CD4-positive, CD25-positive, alpha-beta regulatory T cell (primary cell): ENCODE results near the gene KCMF1. TPM values are rescaled to one million over a fixed set of nuclear protein-coding genes. Genes with fewer than 3 reads are reported as not detected.
A peak's percentile ranks its signal among the peaks of the same experiment; 100 is the strongest.

Experiments
- ATAC-seq, 2 donors: fragments of 150-1000 bp; cut with Tn5 transposase; one replicate each; pipeline ENCODE4 v1.10.0; 2021; ENCODE audit warnings: low read depth in 2 of 2, moderate number of reproducible peaks in 2 of 2, moderate library complexity in 1 of 2
- DNase-seq, 3 donors: peaks; one replicate each; pipeline versions ENCODE4 v3.0.0 to v3.0.0-alpha.2; 2012 to 2022; ENCODE audit warnings: mixed read lengths in 1 of 3
- H3K27ac ChIP-seq: one replicate; pipeline ENCODE4 v1.7.0; 2013; ENCODE audit warnings: mild to moderate bottlenecking, low read length; ENCODE audit not compliant: insufficient read depth, poor library complexity, severe bottlenecking
- H3K27me3 ChIP-seq: one replicate; pipeline ENCODE4 v1.7.0; 2013; ENCODE audit warnings: low read length; ENCODE audit not compliant: control insufficient read depth, insufficient read depth
- H3K36me3 ChIP-seq: one replicate; pipeline ENCODE4 v1.7.0; 2013; ENCODE audit warnings: mild to moderate bottlenecking, low read length, moderate library complexity; ENCODE audit not compliant: control insufficient read depth, insufficient read depth
- H3K4me1 ChIP-seq: 2 replicates; pipeline ENCODE4 v1.7.0; 2013; ENCODE audit warnings: mild to moderate bottlenecking, low read length; ENCODE audit not compliant: insufficient read depth, control insufficient read depth, poor library complexity, severe bottlenecking
- H3K4me3 ChIP-seq: one replicate; pipeline ENCODE4 v1.7.0; 2013; ENCODE audit warnings: low read depth, mild to moderate bottlenecking, low read length, moderate library complexity
- H3K9me3 ChIP-seq, 2 experiments: 1 replicate in 1 of 2; 2 replicates in 1 of 2; pipeline ENCODE4 v1.7.0; 2013; ENCODE audit warnings: low read length in 2 of 2, mild to moderate bottlenecking in 1 of 2, moderate library complexity in 1 of 2; ENCODE audit not compliant: control insufficient read depth in 2 of 2
- H3K27ac Mint-ChIP-seq, 3 donors: one replicate each; pipeline ENCODE4 v1.8.0; 2020 to 2022; ENCODE audit warnings: mild to moderate bottlenecking in 3 of 3, mixed read lengths in 3 of 3, moderate library complexity in 2 of 3
- H3K27me3 Mint-ChIP-seq: one replicate; pipeline ENCODE4 v1.8.0; 2022; ENCODE audit warnings: mild to moderate bottlenecking, mixed read lengths
- H3K36me3 Mint-ChIP-seq: one replicate; pipeline ENCODE4 v1.8.0; 2020; ENCODE audit warnings: mixed read lengths
- H3K4me1 Mint-ChIP-seq, 4 donors: one replicate each; pipeline ENCODE4 v1.8.0; 2020 to 2022; ENCODE audit warnings: mixed read lengths in 4 of 4, mild to moderate bottlenecking in 1 of 4
- H3K4me3 Mint-ChIP-seq, 4 donors: one replicate each; pipeline ENCODE4 v1.8.0; 2020 to 2022; ENCODE audit warnings: mild to moderate bottlenecking in 4 of 4, mixed read lengths in 4 of 4, moderate library complexity in 3 of 4
- H3K9me3 Mint-ChIP-seq, 7 donors: one replicate each; pipeline ENCODE4 v1.8.0; 2020 to 2022; ENCODE audit warnings: mixed read lengths in 7 of 7, mild to moderate bottlenecking in 3 of 7, moderate library complexity in 2 of 7
- polyA plus RNA-seq, 4 donors: library from polyadenylated mRNA; unstranded; fragments of 300-500 nt; fragmentation: Illumina TruSeq; gene quantifications; one replicate each; pipeline ENCODE4 v1.2.3, GENCODE V29; 2021
- total RNA-seq: library from RNA; stranded (reverse); gene quantifications from one replicate; pipeline ENCODE4 v1.2.3, GENCODE V29; 2022

The KCMF1 gene
- total and polyA plus RNA-seq, 5 donors from 2014 or later, result 21.3 to 80.0 (median 33.1) TPM

DNA sequence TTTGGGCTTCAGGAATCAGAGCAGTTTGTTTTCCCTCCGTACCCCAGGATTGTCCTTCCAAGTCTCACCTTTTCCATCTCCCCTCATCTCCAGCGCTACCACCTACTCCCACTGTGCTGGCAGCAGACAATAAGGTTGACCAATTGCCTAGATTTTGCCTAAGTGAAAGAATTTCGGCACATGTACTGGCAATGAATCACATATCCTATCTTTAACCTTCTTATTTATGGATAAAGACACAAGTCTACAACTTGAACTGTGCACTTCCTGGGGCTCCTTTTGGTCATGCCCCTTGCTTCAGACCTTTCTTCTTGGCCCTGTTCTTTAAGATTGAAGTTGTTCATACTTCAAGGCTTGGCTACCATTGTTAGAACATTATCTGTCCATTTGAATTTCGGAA, 71.4 kb downstream of the KCMF1 start:
- H3K4me1 ChIP-seq, result no peaks in the 10 kb centered on the region
- H3K9me3 ChIP-seq, result no peaks in the 10 kb centered on the region
- H3K9me3 Mint-ChIP-seq, result no peaks in the 10 kb centered on the region
- H3K27me3 Mint-ChIP-seq, result no peaks in the 10 kb centered on the region
- no peak overlapping the region for H3K4me3 Mint-ChIP-seq
- no peak overlapping the region for H3K27ac ChIP-seq
- peaks cover 82% of the 10 kb centered on the region for H3K36me3 ChIP-seq
- H3K27ac Mint-ChIP-seq, result peak overlapping the region; percentile 42 to 87 (median 85)
- H3K4me3 ChIP-seq, result no peak overlapping the region
- no peaks in the 10 kb centered on the region for H3K27me3 ChIP-seq
- DNase-seq (no peak), ATAC-seq (no peak)
- peaks cover 17 to 27% (median 21%) of the 10 kb centered on the region in 4 donors for H3K4me1 Mint-ChIP-seq
- peaks cover 56% of the 10 kb centered on the region for H3K36me3 Mint-ChIP-seq

DNA sequence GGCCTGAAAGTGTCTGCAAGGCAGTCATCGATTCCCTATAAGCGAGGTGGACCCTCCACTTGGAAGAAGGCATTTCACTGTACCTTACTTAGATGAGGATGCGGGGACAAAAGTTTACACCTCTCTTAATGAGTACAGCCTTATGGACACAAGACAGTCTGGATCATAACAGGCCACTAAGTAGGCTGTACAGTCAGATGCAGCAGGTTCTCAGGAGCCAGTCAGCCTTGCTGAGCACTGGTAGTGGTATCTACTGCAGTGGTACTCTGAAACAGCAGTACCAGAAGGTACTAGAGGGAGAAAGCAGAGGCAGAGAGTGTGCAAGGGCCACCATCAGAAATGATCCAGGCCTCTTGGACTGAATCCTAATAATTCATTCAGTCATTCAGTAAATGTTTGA, 77.6 kb downstream of the KCMF1 start:
- H3K9me3 ChIP-seq, result no peaks in the 10 kb centered on the region
- no peak overlapping the region for H3K27ac ChIP-seq
- no peaks in the 10 kb centered on the region for H3K27me3 ChIP-seq
- H3K4me1 ChIP-seq, result no peaks in the 10 kb centered on the region
- ATAC-seq, result no peak
- Mint-ChIP-seq H3K9me3 (no peaks in the 10 kb centered on the region), H3K4me3 (no peak overlapping the region), H3K4me1 (peaks cover 0 to 9% (median 9%) of the 10 kb centered on the region in 4 donors), H3K36me3 (peaks cover 30% of the 10 kb centered on the region), H3K27ac (peak overlapping the region in 2 of 3 donors; percentile 46 to 50), H3K27me3 (no peaks in the 10 kb centered on the region)
- no peak for DNase-seq
- H3K4me3 ChIP-seq, result no peak overlapping the region
- H3K36me3 ChIP-seq, result peaks cover 88% of the 10 kb centered on the region

DNA sequence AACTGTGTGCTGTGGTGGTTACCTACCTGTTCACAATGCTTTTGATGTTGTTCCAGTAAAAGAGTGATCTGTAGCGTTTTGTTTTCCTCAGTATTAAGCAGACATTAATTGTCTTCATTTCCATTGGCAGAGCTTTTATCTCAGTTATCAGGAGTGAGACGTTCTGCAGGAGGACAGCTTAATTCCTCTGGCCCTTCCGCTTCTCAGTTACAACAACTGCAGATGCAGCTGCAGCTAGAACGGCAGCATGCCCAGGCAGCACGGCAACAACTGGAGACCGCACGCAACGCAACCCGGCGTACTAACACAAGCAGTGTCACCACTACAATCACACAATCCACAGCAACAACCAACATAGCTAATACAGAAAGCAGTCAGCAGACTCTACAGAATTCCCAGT, 78.3 kb downstream of the KCMF1 start:
- Histone ChIP-seq H3K27me3 (no peaks in the 10 kb centered on the region), H3K9me3 (no peaks in the 10 kb centered on the region), H3K27ac (no peak overlapping the region), H3K4me1 (no peaks in the 10 kb centered on the region), H3K36me3 (peaks cover 89% of the 10 kb centered on the region), H3K4me3 (no peak overlapping the region)
- H3K4me1 Mint-ChIP-seq, result peaks cover 4 to 15% (median 13%) of the 10 kb centered on the region in 4 donors
- H3K27me3 Mint-ChIP-seq, result no peaks in the 10 kb centered on the region
- no peak overlapping the region for H3K4me3 Mint-ChIP-seq
- H3K36me3 Mint-ChIP-seq, result peaks cover 30% of the 10 kb centered on the region
- H3K27ac Mint-ChIP-seq, result peak overlapping the region in 1 of 3 donors; percentile 50
- no peaks in the 10 kb centered on the region for H3K9me3 Mint-ChIP-seq
- no peak for ATAC-seq
- DNase-seq, result no peak

DNA sequence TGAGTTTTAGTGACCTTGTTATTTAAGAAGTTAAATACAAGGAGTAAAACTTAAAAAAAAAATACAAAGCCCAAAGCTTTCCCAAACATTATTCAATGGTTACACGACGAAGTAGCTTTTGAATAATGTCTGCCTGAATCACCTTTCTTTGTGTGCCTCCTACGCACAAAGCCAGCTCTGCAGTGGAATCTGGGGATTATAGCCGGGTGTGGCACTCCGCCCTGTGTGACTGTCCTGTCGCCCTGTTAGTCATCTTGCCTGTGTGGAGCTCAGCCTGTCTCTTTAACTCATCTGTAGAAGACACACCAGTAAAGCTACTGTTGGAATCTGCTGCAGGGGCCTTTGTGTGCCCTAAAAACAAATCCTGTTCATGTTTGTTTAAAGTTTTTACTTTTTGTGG, 82.8 kb downstream of the KCMF1 start:
- H3K4me3 ChIP-seq, result no peak overlapping the region
- H3K27me3 Mint-ChIP-seq, result no peaks in the 10 kb centered on the region
- peaks cover 27% of the 10 kb centered on the region for H3K36me3 Mint-ChIP-seq
- no peaks in the 10 kb centered on the region for H3K4me1 ChIP-seq
- H3K27me3 ChIP-seq, result no peaks in the 10 kb centered on the region
- H3K36me3 ChIP-seq, result peaks cover 59% of the 10 kb centered on the region
- H3K27ac Mint-ChIP-seq, result peak overlapping the region in 1 of 3 donors; percentile 87
- no peak overlapping the region for H3K4me3 Mint-ChIP-seq
- no peak overlapping the region for H3K27ac ChIP-seq
- H3K9me3 Mint-ChIP-seq, result no peaks in the 10 kb centered on the region
- ATAC-seq (no peak), DNase-seq (no peak)
- H3K9me3 ChIP-seq, result no peaks in the 10 kb centered on the region
- peaks cover 14 to 50% (median 25%) of the 10 kb centered on the region in 4 donors for H3K4me1 Mint-ChIP-seq

DNA sequence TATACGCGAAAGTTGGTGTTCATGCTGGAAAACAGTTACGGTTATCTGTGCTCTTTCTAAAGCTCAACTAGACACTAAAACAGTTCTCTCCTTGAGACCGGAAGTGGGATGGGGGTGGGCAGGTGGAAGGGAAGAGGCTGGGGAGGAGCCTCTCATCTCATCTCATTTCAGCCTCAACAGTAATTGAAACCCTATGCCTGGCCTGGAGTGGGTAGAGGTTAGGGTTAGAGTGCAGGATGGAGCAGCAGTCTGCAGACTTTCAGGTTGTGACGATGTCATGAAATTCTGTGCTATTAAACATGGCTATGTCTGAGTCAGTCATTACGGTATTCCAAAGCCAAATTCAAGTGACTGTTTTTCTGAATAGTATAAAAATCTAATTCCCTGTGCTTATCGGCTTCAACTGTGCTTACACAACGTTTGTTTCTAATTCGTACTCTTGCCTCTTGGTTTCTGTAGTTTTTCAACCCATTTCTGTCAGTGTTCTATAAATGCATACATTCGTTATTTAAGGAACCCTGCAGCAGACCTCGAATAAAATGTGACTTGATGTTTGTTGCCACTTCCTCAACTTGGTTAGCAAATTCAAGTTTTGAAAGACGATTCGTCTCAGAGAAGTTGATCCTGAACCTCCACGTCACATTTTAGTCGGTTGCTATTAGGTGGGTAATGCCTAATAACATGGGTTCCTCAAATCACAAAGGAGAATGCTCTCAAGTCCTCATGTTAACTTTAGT, 86.4 kb downstream of the KCMF1 start:
- Mint-ChIP-seq H3K36me3 (peaks cover 13% of the 10 kb centered on the region), H3K4me1 (peaks cover 14 to 50% (median 22%) of the 10 kb centered on the region in 4 donors), H3K27me3 (peaks cover 7% of the 10 kb centered on the region), H3K9me3 (no peaks in the 10 kb centered on the region), H3K4me3 (peak overlapping the region in 1 of 4 donors; percentile 7), H3K27ac (peak overlapping the region in 1 of 3 donors; percentile 2)
- ATAC-seq, result no peak
- no peaks in the 10 kb centered on the region for H3K9me3 ChIP-seq
- no peak overlapping the region for H3K27ac ChIP-seq
- DNase-seq, result peak in 1 of 3 donors; percentile 46
- peaks cover 25% of the 10 kb centered on the region for H3K36me3 ChIP-seq
- H3K27me3 ChIP-seq, result no peaks in the 10 kb centered on the region
- no peak overlapping the region for H3K4me3 ChIP-seq
- no peaks in the 10 kb centered on the region for H3K4me1 ChIP-seq

DNA sequence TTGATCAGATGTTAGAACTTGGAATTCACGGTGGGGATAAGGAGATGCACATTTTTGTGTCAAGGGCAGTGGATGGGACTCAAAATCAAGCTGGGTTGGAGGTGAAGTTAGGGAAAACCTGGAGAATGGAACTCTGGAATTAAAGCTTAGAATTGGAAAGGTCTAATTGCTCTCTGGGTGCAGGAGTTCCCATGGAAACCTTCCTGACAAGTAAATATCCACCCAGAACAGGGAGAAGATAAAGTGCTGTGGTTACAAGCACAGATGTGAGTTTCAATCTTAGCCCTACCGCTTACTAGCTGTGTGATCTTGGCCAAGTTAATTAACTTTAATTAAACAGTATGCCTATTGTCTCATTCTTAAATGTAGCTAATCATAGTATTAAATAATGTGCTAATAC, 90.9 kb downstream of the KCMF1 start:
- Mint-ChIP-seq H3K27ac (peak overlapping the region in 1 of 3 donors; percentile 48), H3K4me1 (peaks cover 0 to 14% (median 11%) of the 10 kb centered on the region in 4 donors), H3K36me3 (no peaks in the 10 kb centered on the region), H3K27me3 (peaks cover 22% of the 10 kb centered on the region), H3K9me3 (no peaks in the 10 kb centered on the region), H3K4me3 (no peak overlapping the region)
- no peak for DNase-seq
- H3K4me1 ChIP-seq, result no peaks in the 10 kb centered on the region
- no peak for ATAC-seq
- H3K27me3 ChIP-seq, result peaks cover 7% of the 10 kb centered on the region
- no peak overlapping the region for H3K27ac ChIP-seq
- no peaks in the 10 kb centered on the region for H3K9me3 ChIP-seq
- no peak overlapping the region for H3K4me3 ChIP-seq
- H3K36me3 ChIP-seq, result no peaks in the 10 kb centered on the region

DNA sequence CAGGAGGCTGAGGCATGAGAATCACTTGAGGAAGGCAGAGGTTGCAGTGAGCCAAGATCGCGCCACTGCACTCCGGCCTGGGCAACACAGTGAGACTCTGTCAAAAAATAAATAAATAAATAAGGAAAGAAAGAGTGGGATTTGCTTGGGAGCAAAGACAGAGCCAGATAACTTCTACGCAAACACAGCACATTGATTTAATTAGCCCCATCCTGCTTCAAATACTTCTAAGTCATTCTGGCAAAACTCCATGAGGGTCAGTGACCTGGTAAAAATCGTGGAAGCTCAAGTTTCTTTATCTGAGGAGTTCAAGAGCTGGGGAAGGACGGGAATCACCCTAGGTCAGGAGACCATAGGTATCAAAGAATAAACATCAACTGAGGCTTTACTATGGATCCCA, 91.6 kb downstream of the KCMF1 start:
- H3K4me1 Mint-ChIP-seq, result peaks cover 0 to 13% (median 6%) of the 10 kb centered on the region in 4 donors
- H3K4me1 ChIP-seq, result no peaks in the 10 kb centered on the region
- no peaks in the 10 kb centered on the region for H3K36me3 Mint-ChIP-seq

More for the DNA sequence above, 91.6 kb downstream of the KCMF1 start:
- Histone ChIP-seq H3K4me3 (no peak overlapping the region), H3K27me3 (peaks cover 10% of the 10 kb centered on the region), H3K36me3 (no peaks in the 10 kb centered on the region), H3K27ac (no peak overlapping the region), H3K9me3 (no peaks in the 10 kb centered on the region)
- H3K9me3 Mint-ChIP-seq, result no peaks in the 10 kb centered on the region
- H3K4me3 Mint-ChIP-seq, result no peak overlapping the region
- peaks cover 22% of the 10 kb centered on the region for H3K27me3 Mint-ChIP-seq
- no peak overlapping the region for H3K27ac Mint-ChIP-seq
- no peak for DNase-seq
- ATAC-seq, result no peak
